HEK293 (cell line): ENCODE data around the gene PI3.

Source experiments
- ATF2 ChIP-seq: fragments of 450-650 bp; formaldehyde crosslinking; IDR thresholded peaks from 2 replicates; pipeline ENCODE4 v1.5.1; 2016; ENCODE audit warnings: missing biosample characterization, missing genetic modification characterization, low read depth
- CTCF ChIP-seq: fragments of 450-650 bp; formaldehyde crosslinking; IDR thresholded peaks from 2 replicates; pipeline ENCODE4 v1.5.1; 2016; ENCODE audit warnings: missing biosample characterization, missing genetic modification characterization
- ZNF433 ChIP-seq: fragments of 450-650 bp; formaldehyde crosslinking; IDR thresholded peaks from 2 replicates; pipeline ENCODE4 v1.5.1; 2016; ENCODE audit warnings: missing biosample characterization, missing genetic modification characterization, low read depth

- TF ChIP-seq CTCF (no peak), ATF2 (tag by site-specific recombination) (no peak), ZNF433 (tag by site-specific recombination) (no peak)
Observed at GRCh38 chr20:45218636-45219035, 43.9 kb downstream of the PI3 start.
